NCI-H524 treated with DMSO at 0.1 percent for 48 hours (cell line): Measurements from ENCODE around the gene NCS1.

Experiments
- DNase-seq: peaks from one replicate; lab custom pipeline; 2025; lab: John Stamatoyannopoulos, UW

NCS1 gene

DNA sequence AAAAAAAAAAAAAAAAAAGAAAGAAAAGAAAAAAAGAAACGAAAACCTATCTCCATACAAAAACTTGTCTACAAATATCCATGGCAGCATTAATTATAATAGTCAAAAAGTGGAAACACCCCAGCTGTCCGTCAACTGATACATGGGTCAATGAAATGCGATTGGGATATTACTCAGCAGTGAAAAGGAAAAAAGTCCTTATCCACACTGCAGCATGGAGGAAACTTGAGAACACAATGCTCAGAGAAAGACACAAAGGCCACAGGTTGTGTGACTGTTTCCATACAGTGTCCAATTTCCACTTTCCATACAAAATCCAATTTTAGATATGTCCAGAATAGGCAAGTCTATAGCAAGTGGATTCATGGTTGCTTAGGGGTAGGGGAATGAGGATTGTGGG lies 24.3 kb upstream of the NCS1 start:
- DNase-seq = no peak

DNA sequence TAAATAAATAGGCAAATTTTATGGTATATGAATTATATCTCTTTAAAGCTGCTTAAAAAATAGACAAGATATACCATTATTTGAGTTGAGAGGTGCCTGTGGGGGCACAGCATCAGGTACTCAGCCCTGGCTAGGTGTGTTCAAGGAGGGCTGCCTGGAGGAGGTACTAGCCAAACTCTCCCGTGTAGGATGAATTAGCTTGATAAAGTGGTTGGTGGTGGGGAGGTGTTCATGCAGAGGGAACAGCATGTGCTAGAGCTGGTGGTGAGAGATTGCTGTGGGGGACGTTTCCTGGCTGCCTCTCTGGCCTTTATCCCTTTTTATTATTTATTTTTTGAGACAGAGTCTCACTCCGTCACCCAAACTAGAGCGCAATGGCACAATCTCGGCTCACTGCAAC lies 23.2 kb upstream of the NCS1 start:
- DNase-seq = no peak

DNA sequence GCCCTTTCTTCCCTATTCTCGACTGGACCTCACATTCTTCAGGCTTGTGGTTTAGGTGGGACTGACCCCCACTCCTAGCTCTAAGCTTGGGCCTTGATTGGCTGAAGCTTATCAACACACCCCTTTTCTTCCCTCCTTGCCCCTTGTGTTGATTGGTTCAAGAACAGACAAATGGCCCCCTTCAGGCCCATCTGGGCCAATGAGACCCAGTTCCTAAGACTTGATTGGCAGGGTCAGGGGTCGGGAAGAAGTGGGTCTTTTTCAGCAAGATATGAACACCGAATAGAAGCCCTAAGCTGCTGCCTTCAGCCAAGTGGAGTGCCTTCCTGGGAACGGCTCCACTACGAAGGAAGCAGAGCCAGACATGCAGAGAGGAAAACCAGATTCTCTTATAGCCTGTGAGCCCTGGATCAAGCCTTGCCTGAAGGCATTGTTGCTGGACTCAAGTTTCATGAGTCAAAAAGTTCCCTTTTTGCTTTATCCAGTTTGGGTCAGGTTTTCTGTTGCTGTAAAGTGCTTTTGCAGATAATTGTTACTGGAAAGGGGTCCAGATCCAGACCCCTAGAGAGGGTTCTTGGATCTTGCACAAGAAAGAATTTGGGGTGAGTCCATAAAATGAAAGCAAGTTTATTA lies 22.4 kb upstream of the NCS1 start:
- DNase-seq = no peak

DNA sequence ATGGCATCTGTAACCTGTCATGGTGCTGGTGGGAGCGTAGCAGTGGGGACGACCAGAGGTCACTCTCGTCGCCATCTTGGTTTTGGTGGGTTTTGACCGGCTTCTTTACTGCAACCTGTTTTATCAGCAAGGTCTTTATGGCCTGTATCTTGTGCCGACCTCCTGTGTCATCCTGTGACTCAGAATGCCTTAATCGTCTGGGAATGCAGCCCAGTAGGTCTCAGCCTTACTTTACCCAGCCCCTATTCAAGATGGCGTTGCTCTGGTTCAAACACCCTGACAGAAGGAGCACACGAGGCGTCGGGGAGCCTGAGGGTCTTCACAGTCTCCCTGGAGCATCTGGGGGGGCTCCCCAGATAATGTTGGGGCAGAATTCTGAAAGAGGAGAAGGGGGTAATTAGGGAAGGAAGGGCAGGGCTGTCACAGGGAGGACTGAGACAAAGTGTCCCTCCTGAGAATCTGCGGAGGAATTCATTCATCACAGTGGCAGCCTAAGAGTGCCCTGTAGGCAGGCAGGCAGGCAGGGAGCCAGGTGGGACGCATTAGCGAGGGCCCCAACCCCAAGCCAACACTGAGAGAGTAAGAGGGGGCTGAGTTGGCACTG lies 21.3 kb upstream of the NCS1 start:
- DNase-seq = no peak

DNA sequence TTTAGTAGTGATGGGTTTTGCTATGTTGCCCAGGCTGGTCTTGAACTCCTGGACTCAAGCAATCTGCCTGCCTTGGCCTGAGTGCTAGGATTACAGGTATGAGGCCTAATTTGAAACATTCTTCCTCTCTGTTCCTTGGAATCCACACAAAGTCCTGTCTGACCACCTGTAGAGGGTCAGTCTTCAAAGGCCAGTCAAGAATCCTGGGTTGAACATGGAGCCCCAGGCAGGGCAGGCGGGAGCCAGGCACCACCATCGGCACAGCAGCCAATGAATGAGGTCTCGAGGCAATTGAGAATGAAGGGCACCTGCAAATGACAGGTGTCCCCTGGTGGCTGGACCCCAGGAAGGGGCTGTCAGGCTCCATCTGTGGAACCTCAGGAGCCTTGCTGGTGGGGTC lies 17.4 kb upstream of the NCS1 start:
- no peak for DNase-seq

DNA sequence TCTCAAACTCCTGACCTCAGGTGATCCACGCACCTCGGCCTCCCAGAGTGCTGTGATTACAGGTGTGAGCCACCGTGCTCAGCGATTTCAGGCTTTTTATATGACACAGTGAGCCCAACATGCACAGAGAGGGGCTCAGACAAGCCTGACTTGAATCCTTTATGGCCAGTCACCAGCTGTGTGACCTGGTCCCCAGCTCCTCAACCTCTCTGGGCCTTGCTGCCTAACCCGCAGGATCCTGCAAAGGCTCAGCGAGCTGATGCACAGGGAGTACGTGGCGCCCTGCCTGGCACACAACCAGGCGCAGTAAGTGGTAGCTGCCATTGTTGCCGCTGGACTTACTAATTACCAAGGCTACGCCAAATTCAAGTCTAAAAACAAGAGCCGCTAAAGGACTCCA lies 16.6 kb upstream of the NCS1 start:
- no peak for DNase-seq

DNA sequence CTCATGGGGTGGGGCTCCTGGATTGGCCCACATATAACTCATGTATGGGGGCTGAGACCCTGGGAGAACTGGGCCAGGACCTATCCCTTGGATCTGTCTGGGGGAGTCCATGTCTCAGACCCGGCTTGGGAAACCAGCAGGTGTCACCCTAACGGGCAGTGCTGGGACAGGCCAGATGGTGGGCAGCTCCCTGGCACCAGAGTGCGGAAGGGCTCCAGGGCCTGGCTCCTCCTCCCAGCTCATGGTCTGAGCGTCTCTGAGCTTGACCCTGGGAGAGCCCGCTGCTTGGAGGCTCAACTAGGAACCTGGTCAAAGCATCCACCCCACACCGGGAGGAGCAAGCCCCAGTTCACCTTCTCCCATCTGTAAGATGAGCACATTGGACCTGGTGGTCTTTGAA lies 15.5 kb upstream of the NCS1 start:
- no peak for DNase-seq

DNA sequence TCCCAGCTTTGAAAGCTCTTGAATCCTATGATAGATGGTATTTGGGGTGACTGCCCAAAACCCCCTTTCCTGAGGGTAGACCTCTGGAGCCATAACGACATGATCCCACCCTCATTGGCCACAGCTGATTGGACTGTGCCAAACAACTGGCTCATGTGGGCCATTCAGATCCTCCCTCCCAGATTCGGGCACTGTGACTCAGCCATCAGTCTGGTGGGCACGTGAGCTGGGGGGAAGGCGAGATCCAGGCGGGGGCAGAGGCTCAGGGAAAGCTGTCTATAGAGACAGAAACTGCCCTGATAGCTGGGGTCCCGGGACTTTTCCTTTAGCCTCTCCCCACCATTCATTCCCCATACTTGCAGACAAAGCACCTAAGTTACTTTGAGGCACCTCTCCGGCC lies 15.1 kb upstream of the NCS1 start:
- no peak for DNase-seq

DNA sequence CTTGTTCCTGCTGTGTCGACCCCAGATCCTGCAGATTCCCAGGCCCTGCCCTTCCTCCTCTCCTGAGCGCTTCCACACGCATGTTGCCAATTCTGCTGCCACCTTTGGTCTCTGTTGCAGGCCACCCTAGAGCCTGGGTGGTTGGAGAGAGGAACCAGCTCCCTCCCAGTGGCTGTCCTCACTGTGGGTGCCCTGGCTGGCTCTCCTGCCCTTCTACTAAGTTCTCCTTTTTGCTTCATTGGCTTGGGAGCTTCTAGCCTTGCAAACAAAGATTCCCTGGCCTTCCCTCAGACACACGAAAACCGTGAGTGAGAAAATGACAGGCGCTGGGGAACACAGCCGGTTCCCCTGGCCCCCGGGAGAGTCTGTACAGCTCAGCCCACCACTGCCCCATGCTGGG lies 14.2 kb upstream of the NCS1 start:
- no peak for DNase-seq

DNA sequence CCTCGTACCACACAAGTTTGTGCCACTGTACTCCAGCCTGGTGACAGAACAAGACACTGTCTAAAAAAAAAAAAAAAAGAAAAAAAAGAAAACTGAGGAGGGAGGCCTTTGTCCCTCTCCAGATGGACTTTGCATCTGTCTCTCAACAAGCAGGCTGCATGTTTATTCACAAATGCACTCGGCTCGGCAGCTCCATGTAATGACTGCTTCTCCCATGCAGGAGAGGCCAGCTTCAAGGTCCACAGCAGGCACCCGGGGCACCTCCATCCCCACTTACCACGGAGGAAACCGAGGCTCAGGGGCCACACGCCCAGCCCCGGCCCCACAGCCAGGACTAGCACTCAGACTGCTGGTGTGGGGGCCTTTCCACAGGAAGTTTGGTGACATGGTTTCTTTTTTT lies 13.1 kb upstream of the NCS1 start:
- DNase-seq = no peak

DNA sequence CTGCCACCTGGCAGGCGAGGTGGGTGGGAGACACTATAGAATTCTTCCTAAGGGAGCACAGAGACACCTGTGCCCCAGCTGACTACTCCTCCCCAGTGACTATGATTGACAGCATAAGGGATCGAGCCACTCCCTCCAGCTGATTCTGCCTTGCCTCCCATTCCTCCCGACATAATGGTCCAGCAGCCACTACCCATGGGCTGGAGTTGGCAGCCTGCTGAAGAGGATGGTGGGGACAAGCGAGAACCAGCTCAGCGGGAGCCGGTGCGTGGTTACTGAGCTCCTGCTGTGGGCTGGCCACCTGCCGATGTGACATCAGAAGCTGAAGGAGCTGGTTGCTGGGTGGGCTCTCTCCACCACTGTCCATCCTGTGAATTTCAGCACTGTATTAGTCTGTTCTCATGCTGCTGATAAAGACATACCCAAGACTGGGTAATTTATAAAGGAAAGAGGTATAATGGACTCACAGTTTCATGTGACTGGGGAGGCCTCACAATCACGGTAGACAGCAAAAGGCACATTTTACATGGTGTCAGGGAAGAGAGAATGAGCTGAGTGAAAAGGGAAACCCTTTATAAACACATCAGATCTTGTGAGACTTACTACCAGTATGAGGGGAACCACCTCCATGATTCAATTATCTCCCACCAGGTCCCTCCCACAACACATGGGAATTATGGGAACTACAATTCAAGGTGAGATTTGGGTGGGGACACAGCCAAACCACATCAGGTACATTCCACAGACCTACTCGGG lies 12.1 kb upstream of the NCS1 start:
- DNase-seq = no peak

DNA sequence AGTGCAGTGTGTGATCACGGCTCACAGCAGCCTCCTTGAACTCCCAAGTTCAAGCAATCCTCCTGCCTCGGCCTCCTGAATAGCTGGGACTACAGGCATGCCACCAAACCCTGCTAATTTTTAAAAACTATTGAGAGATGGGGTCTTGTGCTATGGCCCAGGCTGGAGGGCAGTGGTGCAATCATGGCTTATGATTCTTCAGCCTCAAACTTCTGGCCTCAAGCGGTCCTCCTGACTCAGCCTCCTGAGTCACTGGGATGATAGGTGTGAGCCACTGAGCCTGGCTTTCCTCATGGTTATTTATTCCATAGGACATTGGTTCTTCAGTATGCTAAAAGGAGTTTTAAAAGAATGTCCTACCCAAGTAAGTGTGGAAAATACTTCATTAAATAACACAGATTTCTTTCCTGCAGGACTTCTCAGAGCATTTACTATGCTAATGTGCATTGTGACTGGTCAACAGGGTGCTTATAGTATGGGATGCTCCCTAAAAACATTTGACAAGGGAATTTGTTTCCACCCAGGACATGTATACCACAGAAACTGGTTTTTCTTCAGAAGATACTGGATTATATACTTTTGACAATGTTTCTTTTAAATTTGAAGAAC lies 11.2 kb upstream of the NCS1 start:
- DNase-seq = no peak

DNA sequence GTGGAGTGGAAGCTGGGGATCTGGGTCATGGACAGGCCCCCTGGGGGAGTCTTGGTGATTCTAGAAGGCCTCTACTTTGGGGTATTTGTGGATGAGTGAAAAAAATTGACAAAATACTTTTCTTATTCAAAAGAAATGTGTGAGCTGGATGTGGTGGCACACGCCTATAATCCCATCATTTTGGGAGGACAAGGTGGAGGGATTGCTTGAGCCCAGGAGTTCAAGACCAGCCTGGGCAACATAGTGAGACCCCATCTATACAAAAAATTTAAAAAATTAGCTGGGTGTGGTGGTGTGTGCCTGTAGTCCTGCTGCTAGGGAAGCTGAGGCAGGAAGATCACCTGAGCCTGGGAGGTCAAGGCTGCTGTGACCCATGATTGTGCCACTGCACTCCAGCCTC lies 6.6 kb upstream of the NCS1 start:
- no peak for DNase-seq

DNA sequence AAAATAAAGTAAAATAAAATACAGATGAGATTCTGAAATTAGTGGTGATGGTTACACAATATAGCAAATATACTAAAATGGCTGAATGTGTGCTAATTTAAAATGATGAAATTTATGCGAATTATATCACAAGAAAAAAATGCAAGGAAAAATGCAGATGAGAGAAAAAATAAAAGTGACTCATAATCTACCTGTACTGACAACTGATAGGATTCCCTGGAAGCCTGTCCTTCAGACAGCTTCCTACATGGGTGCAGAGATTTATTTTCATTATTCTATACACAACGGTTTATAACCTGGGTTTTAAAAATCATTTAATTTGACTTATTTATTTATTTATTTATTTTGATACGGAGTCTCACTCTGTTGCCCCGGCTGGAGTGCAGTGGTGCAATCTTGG lies 5.8 kb upstream of the NCS1 start:
- DNase-seq = no peak

DNA sequence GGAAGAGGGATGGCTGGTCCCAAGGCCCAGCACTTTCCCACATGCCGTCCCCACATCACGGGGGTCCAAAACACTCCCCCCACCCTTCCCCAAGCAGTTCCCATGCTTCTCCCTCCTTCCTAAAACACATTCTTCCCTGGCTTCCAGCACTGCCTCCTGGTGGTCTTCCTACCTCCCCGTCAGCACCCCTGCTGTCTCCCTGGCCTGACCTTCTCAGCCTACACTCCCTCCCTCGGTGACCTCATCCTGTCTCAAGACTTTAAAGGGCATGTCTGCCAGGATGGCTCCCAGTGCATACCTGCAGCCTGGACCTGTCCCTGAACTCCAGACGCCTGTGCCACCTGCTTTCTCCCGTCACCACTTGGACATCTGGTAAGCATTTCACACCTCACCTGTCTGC lies 4.3 kb upstream of the NCS1 start:
- no peak for DNase-seq

DNA sequence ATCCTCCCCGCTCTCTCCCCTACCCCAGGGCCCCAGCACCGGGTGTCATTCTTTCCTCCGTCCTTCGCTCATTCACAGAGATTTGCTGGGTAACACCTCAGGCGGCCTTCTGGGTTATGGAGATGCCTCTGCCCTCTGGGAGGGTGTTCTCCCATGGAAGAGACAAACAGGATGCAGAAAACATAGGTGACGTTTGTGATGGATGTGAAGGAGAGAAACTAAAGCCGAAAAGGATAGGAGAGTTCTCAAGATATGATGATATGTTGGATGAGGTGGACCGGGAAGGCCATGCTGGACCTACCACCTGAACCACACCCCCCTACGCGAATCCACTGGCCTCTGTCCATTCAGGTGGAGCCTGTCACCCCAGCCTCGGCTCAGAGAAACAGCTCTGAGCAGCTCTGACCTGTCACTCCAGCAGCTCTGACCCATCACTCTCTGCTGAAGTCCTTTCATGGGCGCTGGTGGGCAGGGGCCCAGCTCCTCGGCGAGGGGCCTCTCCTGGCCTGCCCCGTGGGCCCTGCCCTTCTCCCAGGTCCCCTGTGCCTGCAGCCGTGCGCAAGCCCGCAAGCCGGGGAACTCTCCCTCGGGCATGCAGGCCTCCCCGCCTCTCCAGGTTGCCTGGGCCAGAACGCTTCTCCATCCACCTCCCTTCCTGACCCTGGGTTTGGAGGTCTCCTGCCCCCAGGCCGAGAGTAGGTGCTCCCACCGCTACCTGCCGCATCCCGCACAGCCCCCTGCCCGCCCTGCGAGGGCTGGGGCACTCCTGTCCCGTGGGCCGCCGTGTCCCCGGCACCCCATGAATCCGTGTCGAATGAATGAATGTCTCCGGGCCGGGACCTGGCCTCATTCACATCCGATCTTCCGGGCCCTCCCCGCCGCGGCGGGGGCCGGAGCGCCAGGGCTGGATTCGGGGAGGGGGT lies 717 bp upstream of the NCS1 start:
- no peak for DNase-seq

DNA sequence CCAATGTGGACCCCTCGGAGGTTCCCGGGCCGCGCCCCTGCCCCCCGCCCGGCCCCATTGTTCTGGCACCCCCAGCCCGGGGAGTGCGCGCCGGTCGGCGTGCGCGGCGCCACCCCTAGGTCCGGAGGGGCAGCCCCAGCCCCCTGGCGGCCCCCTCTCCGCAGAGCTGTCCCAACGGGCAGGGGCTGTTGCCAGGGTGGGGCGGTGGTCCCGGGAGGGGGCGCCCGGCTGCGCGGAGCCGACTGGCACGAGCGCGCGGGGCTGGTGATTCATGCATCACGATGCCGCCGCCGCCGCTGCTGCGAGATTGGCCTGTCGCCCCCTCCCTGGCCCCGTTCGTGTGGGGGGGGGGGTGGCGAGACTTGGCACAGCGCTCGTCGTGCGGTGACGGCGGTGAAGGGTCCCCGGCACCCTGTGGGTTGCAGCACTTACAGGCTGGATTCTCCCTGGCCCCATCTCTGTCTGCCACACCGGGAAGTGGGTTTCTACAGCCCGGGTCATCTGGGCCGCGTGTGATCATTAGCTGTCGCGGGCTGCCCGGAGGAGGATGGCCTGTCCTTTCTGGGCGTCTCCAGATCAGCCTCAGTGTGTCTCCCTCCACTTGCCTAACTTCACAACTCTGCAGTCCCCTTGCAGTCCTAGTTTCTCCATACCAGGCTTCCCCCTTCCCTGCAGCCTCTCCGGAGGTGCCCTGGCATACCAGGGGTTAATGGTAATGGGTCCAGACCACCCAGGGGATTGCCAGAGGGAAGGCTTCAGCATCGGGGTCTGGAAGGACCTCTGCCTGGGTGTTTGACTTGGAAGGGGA lies 858 bp downstream of the NCS1 start:
- no peak for DNase-seq

DNA sequence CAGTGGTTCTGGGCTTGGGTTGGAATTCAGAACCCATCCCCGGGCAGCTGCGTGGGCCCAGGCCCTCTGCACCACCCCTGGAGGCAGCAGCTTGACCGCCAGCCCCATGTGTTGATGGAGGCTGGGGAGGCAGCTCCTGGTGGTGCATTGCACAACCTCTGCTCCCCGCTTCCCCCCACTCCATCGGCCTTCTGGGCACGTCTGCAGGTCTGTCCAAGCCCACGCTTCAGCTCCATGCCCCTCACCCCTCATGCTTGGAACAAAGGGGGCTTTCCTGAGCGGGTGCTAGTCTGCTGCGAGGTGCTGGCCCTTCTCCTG lies 1.4 kb downstream of the NCS1 start:
- DNase-seq = no peak

DNA sequence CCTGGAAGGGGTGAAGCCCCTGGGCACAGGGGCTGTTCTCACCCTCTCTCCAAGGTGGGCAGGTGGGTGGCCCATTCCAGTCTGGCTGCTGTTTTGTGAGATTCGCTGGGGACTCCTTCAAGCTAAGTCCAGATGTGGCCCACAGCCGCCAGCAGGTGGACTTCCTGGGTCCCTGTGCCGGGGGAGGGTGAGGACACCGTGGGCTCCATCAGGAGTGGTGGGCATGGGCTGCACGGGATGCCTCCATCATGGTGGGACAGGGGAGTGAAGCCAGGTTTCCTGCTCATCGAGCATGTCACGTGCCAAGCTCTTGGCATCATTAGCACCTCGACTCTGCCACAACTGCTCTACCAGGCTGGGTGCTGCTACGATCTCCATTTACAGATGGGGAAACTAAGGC lies 1.8 kb downstream of the NCS1 start:
- no peak for DNase-seq

DNA sequence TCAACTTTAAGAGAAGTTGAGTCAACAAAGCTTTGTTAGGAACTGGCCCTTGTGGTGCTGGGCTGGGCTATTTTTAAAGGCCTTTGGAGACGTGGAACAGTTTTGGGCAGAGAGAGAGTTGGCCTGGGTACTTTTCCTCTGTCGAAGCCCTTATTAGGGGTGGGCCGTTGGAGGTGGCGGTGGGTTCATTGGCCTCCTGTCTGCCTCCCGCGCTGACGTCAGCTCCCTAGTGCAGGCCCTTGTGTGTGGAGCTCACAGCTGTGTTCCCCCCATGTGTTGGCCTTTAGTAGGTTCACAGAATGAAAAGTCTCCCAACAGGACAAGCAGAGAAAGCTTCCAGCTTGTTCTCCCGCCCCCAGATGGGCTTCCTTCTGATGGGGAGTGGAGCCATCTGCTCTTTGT lies 2.7 kb downstream of the NCS1 start:
- DNase-seq = no peak

DNA sequence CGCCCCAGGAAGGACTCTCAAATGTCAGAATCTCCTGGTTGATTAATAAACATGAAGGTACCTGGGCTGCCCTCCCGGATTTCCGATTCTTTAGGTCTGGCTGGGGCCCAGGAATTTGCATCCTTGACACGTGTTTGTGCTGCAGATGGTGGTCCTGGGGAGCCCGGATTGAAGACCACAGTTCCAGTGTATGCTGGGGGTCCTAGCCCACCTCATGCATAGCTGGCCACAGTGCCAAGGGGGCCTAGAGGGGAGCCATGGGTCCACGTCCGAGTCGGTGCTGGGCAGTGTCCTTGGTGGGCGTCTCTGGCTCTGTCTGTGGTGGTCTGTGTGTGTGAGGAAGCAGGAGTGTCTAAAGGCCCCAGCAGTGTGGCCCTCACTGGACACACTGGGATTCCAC lies 3.2 kb downstream of the NCS1 start:
- no peak for DNase-seq

DNA sequence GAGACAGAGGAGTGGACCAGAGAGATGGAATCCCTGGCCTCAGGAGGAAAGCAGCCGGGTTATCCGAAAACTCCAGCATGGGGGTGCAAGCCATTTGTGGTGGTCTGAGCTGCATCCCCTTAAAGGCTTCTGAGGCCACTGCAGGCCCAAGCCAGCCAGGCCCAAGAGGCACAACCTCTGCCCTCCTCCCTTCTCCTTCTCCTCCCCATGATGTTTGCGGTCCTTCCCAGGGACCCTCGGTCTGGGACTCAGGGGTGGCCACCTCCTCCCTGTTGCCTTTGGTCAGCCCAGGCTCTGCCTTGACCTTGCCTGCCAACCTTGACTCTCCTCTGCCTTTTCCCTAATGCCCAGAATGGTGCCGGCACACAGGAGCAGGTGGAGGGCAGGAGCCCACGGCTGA lies 4.6 kb downstream of the NCS1 start:
- DNase-seq = no peak
